Rectal smooth muscle tissue (tissue), 1 donor: Measurements from ENCODE around the gene CNST.
"Not testable (repeated sequence)": the region's sequence is repeated elsewhere in the genome, so short reads cannot be mapped to it uniquely, and the experiment has no call there.

ENCODE experiments used
- H3K27ac ChIP-seq: one replicate; pipeline ENCODE4 v1.7.0; 2013; ENCODE audit warnings: low read depth, low read length, inconsistent platforms
- H3K27me3 ChIP-seq: one replicate; pipeline ENCODE4 v1.7.0; 2013; ENCODE audit warnings: low read length; ENCODE audit not compliant: control insufficient read depth, insufficient read depth
- H3K36me3 ChIP-seq: one replicate; pipeline ENCODE4 v1.7.0; 2013; ENCODE audit warnings: low read length; ENCODE audit not compliant: control insufficient read depth, insufficient read depth
- H3K4me1 ChIP-seq: one replicate; pipeline ENCODE4 v1.7.0; 2013; ENCODE audit warnings: low read length; ENCODE audit not compliant: control insufficient read depth, insufficient read depth
- H3K4me3 ChIP-seq: one replicate; pipeline ENCODE4 v1.7.0; 2013; ENCODE audit warnings: low read length
- H3K9ac ChIP-seq: one replicate; pipeline ENCODE4 v1.7.0; 2013; ENCODE audit warnings: low read length

The CNST gene

GRCh38 chr1:246695136-246695535, 128.9 kb downstream of the CNST start:
- Histone ChIP-seq H3K9ac (no peak overlapping the region), H3K4me3 (no peak overlapping the region), H3K4me1 (no peaks in the 10 kb centered on the region), H3K27me3 (no peaks in the 10 kb centered on the region), H3K27ac (no peak overlapping the region), H3K36me3 (no peaks in the 10 kb centered on the region)

DNA sequence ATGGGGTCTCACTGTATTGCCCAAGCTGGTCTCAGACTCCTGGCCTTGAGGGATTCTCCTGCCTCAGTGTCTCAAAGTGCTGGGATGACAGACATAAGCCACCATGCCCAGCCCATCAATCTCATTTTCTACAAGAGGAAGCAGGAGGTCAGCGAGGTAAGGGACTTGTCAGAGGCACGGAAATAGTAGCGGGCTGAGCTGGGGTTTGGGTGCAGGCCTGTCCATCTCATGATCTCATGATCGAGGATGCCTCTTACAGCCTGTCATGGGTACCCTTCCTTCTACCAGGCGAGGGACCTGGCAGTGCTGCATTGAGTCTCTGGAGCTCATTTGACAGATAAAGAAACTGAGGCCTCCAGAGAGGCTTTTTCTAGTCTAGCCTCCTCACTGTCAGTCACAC, 129.4 kb downstream of the CNST start:
- Histone ChIP-seq H3K27ac (no peak overlapping the region), H3K36me3 (no peaks in the 10 kb centered on the region), H3K27me3 (no peaks in the 10 kb centered on the region), H3K4me1 (no peaks in the 10 kb centered on the region), H3K9ac (no peak overlapping the region), H3K4me3 (no peak overlapping the region)

DNA sequence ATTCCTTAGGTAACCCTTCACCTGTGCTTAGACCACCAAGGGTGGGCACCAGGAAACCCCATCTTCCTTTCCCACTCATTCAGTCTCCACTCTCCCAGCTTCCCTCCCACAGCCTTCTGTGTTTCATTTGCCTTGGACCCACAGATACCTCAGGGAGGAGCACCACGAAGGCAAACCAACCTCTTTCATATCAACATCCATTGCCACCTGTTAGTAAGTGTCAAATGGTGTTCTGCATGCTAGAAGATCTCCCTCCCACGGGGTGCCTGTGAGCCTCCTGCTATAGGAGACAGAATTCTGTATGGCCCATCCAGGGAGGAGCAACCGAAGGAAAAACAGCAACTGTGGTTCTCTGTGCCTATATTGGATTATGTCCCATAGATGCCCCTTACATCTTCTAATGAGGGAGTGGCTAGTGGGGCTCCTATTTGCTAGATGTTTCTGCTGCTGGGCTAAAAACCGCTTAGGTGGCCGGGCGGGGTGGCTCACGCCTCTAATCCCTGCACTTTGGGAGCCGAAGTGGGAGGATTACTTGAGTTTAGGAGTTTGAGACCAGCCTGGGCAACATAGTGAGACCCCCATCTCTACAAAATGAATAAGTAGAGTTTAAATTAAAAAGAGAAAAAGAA, 132.3 kb downstream of the CNST start:
- Histone ChIP-seq H3K27ac (no peak overlapping the region), H3K9ac (no peak overlapping the region), H3K36me3 (no peaks in the 10 kb centered on the region), H3K4me3 (peak overlapping the region; percentile 45), H3K4me1 (no peaks in the 10 kb centered on the region), H3K27me3 (no peaks in the 10 kb centered on the region)

- Histone ChIP-seq H3K9ac (no peak overlapping the region), H3K4me1 (no peaks in the 10 kb centered on the region), H3K4me3 (peak overlapping the region; percentile 45), H3K27ac (no peak overlapping the region), H3K27me3 (no peaks in the 10 kb centered on the region), H3K36me3 (no peaks in the 10 kb centered on the region)
These were observed 133.0 kb downstream of the CNST start for GRCh38 chr1:246699095-246699735.

- Histone ChIP-seq H3K4me1 (no peaks in the 10 kb centered on the region), H3K4me3 (no peak overlapping the region), H3K9ac (no peak overlapping the region), H3K27me3 (no peaks in the 10 kb centered on the region), H3K36me3 (no peaks in the 10 kb centered on the region), H3K27ac (no peak overlapping the region)
These were observed 137.3 kb downstream of the CNST start for GRCh38 chr1:246703581-246703980.

- H3K4me3 ChIP-seq: no peak overlapping the region
- no peak overlapping the region for H3K9ac ChIP-seq
- no peak overlapping the region for H3K27ac ChIP-seq
- H3K4me1 ChIP-seq: no peaks in the 10 kb centered on the region
- H3K36me3 ChIP-seq: no peaks in the 10 kb centered on the region
- no peaks in the 10 kb centered on the region for H3K27me3 ChIP-seq
These were observed 139.1 kb downstream of the CNST start for GRCh38 chr1:246705368-246705767.

GRCh38 chr1:246708166-246708565, 141.9 kb downstream of the CNST start:
- Histone ChIP-seq H3K27ac (no peak overlapping the region), H3K4me3 (no peak overlapping the region), H3K4me1 (no peaks in the 10 kb centered on the region), H3K36me3 (no peaks in the 10 kb centered on the region), H3K27me3 (no peaks in the 10 kb centered on the region), H3K9ac (no peak overlapping the region)

GRCh38 chr1:246709196-246709595, 142.9 kb downstream of the CNST start:
- Histone ChIP-seq H3K4me1 (no peaks in the 10 kb centered on the region), H3K4me3 (no peak overlapping the region), H3K9ac (no peak overlapping the region), H3K27me3 (no peaks in the 10 kb centered on the region), H3K27ac (no peak overlapping the region), H3K36me3 (no peaks in the 10 kb centered on the region)

DNA sequence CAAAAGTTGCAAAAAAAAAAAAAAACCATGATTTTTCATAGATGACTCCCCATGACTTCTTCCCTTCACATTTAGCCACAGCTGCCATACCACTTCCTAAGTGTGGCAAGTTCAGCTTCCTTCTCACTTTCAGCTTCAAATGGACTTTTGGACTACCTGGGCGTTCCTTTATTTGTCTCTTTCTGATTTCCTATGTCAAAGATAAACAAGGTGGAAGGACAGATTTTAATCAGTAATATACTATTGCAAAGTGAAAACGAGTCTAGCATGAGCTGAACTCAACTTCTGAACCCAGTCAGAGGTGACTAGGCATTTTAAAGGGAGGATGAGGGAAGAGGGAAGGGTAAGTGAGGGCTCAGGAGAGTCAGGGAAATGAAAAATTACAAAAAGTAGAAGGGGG, 143.6 kb downstream of the CNST start:
- Histone ChIP-seq H3K4me3 (no peak overlapping the region), H3K4me1 (no peaks in the 10 kb centered on the region), H3K27me3 (no peaks in the 10 kb centered on the region), H3K9ac (no peak overlapping the region), H3K36me3 (no peaks in the 10 kb centered on the region), H3K27ac (no peak overlapping the region)

- Histone ChIP-seq H3K27ac (no peak overlapping the region), H3K4me3 (no peak overlapping the region), H3K27me3 (no peaks in the 10 kb centered on the region), H3K36me3 (no peaks in the 10 kb centered on the region), H3K4me1 (no peaks in the 10 kb centered on the region), H3K9ac (no peak overlapping the region)
These were observed 145.3 kb downstream of the CNST start for GRCh38 chr1:246711548-246712003.

DNA sequence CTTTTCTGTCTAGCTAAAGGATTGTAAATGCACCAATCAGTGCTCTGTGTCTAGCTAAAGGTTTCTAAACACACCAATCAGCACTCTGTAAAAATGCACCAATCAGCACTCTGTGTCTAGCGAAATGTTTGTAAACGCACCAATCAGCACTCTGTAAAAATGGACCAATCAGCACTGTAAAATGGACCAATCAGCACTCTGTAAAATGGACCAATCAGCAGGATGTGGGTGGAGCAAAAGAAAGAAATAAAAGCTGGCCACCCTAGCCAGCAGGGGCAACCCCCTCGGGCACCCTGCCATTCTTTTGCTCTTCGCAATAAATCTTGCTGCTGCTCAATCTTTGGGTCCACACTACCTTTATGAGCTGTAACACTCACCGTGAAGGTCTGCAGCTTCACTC, 146.2 kb downstream of the CNST start:
- H3K4me1 ChIP-seq, H3K36me3 ChIP-seq, H3K27me3 ChIP-seq, H3K4me3 ChIP-seq, H3K9ac ChIP-seq, H3K27ac ChIP-seq: not testable (repeated sequence)
